IMR-90 (cell line): ENCODE data around the gene CDH2.

Experiments
- CEBPB ChIP-seq: IDR thresholded peaks from 2 replicates; pipeline ENCODE4 v1.6.1; 2012; ENCODE audit warnings: low read depth, low read length, improper control_type of control experiment
- CTCF ChIP-seq: conservative IDR thresholded peaks from 2 replicates; pipeline ENCODE4 v1.5.1; 2012; ENCODE audit warnings: mild to moderate bottlenecking, low read depth, low read length, improper control_type of control experiment
- MXI1 ChIP-seq: IDR thresholded peaks from 2 replicates; pipeline ENCODE4 v1.6.1; 2012; ENCODE audit warnings: low read depth, mild to moderate bottlenecking, low read length, moderate library complexity, borderline replicate concordance
- NFE2L2 ChIP-seq: fragments of 150-350 bp; IDR thresholded peaks from 2 replicates; pipeline ENCODE4 v1.6.1; 2016; ENCODE audit warnings: low read depth, mild to moderate bottlenecking, low read length
- POLR2A ChIP-seq: IDR thresholded peaks from 2 replicates; pipeline ENCODE4 v1.6.1; 2012; ENCODE audit warnings: mild to moderate bottlenecking, low read depth, low read length
- RAD21 ChIP-seq: IDR thresholded peaks from 2 replicates; pipeline ENCODE4 v1.6.1; 2012; ENCODE audit warnings: low read length, improper control_type of control experiment
- RFX5 ChIP-seq: IDR thresholded peaks from 2 replicates; pipeline ENCODE4 v1.8.0; 2012; ENCODE audit warnings: low read depth, mild to moderate bottlenecking, low read length, moderate library complexity
- SMC3 ChIP-seq: fragments of 150-350 bp; IDR thresholded peaks from 2 replicates; pipeline ENCODE4 v1.6.1; 2016; ENCODE audit warnings: low read depth, mild to moderate bottlenecking, antibody characterized with exemption, low read length, moderate library complexity

- TF ChIP-seq CEBPB (no peak), RFX5 (no peak), CTCF (no peak), POLR2A (no peak), MXI1 (no peak), NFE2L2 (no peak), RAD21 (no peak), SMC3 (no peak)
Observed at GRCh38 chr18:27994571-27994970, 182.4 kb downstream of the CDH2 start.
